SK-N-SH treated with all-trans-retinoic acid at 6 μM for 48 hours (cell line): ENCODE results near the gene ZNF423.

Source experiments
- ARNTL ChIP-seq: fragments of 450-650 bp; formaldehyde crosslinking; IDR thresholded peaks from 2 replicates; pipeline ENCODE4 v1.5.0; 2020; ENCODE audit warnings: low read depth, mild to moderate bottlenecking, moderate library complexity, borderline replicate concordance
- GLIS3 ChIP-seq: fragments of 250-450 bp; sonication (Bioruptor Pico); IDR thresholded peaks from 2 replicates; pipeline ENCODE4 v1.5.0; 2020; ENCODE audit warnings: mild to moderate bottlenecking, moderate library complexity
- PATZ1 ChIP-seq: fragments of 250-450 bp; sonication (Bioruptor Pico); IDR thresholded peaks from 2 replicates; pipeline ENCODE4 v1.8.0; 2020; ENCODE audit warnings: mild to moderate bottlenecking, moderate library complexity, borderline replicate concordance
- PPARA ChIP-seq: fragments of 250-450 bp; sonication (Bioruptor Pico); IDR thresholded peaks from 2 replicates; pipeline ENCODE4 v1.5.0; 2020; ENCODE audit warnings: mild to moderate bottlenecking, borderline replicate concordance
- TCF4 ChIP-seq: fragments of 250-450 bp; sonication (Bioruptor Pico); IDR thresholded peaks from 2 replicates; pipeline ENCODE4 v1.8.0; 2021; ENCODE audit warnings: mild to moderate bottlenecking, moderate library complexity, borderline replicate concordance
- ZFP3 ChIP-seq: fragments of 250-450 bp; sonication (Bioruptor Pico); IDR thresholded peaks from 2 replicates; pipeline ENCODE4 v1.5.0; 2020; ENCODE audit warnings: mild to moderate bottlenecking, moderate library complexity
- ZFP30 ChIP-seq: fragments of 450-650 bp; formaldehyde crosslinking; IDR thresholded peaks from 2 replicates; pipeline ENCODE4 v1.5.0; 2022; ENCODE audit warnings: mild to moderate bottlenecking, moderate library complexity
- ZNF70 ChIP-seq: fragments of 450-650 bp; formaldehyde crosslinking; IDR thresholded peaks from 2 replicates; pipeline ENCODE4 v1.5.0; 2020; ENCODE audit warnings: mild to moderate bottlenecking, moderate library complexity
- ZNF8 ChIP-seq: fragments of 450-650 bp; formaldehyde crosslinking; IDR thresholded peaks from 2 replicates; pipeline ENCODE4 v1.5.0; 2020; ENCODE audit warnings: mild to moderate bottlenecking, moderate library complexity

GRCh38 chr16:49821156-49821555 is 34.8 kb downstream of the ZNF423 start:
- no peak for TF ChIP-seq ARNTL (CRISPR knock-in tag)
- TF ChIP-seq PATZ1 (CRISPR knock-in tag), result no peak
- TF ChIP-seq TCF4 (CRISPR knock-in tag), result no peak
- TF ChIP-seq ZNF8, result no peak
- no peak for TF ChIP-seq ZNF70
- TF ChIP-seq PPARA (CRISPR knock-in tag), result no peak
- TF ChIP-seq ZFP3 (CRISPR knock-in tag), result no peak
- TF ChIP-seq ZFP30, result no peak
- no peak for TF ChIP-seq GLIS3 (CRISPR knock-in tag)
